Left hindlimb (tissue), 1 donor: ENCODE results near the gene IL20.

Experiments used
- DNase-seq: peaks from one replicate; pipeline ENCODE4 v3.0.0-alpha.2; 2018

Gene IL20

DNA sequence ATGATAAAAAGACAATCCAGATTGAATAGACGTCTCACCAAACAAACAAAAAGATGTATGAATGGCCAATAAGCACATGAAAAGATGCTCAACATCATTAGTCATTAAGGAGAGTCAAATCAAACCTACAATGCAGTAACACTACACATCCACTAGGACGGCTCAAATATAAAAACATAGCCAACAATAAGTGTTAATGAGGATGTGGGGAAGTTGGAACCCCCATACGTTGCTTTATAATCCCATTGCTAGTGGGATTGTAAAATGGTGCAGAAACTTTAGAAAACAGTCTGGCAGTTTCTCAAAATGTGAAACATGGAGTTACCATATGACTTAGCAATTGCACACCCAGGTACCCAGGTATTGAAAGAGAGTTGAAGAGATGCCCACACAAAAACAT is 17.1 kb downstream of the IL20 start:
- DNase-seq = no peak

DNA sequence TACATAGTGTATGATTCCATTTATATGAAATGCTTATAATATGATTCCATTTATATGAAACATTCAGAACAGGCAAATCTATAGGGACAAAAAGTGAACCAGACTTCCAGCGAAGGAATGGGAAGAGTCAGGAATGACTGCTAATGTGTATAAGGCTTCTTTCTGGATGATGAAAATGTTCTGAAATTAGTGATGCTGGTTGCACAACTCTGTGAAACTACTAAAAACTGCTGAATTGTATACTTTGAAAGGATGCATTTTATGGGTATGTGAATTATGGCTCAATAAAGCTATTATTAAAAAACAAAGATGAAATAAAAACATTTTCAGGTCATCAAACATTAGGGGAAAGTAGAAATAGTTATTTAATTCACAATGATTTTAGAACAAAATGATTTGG is 17.7 kb downstream of the IL20 start:
- DNase-seq = no peak

DNA sequence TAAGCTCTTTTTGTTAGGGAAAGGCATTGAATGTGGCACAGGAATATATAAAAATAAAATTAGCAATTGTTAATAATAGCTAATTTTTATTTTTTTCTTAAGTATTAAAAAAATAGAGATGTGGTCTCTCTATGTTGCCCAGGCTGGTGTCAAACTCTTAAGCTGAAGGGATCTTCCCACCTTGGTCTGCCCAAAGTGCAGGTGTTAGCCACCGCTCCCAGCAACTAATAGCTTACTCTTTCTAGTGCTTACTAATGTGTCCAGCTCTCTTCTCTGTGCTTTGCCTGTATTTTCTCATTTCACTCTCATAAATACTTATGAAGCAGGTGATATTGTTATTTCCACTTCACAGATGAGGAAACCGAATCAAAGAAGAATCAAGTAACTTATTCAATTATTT is 18.5 kb downstream of the IL20 start:
- no peak for DNase-seq

DNA sequence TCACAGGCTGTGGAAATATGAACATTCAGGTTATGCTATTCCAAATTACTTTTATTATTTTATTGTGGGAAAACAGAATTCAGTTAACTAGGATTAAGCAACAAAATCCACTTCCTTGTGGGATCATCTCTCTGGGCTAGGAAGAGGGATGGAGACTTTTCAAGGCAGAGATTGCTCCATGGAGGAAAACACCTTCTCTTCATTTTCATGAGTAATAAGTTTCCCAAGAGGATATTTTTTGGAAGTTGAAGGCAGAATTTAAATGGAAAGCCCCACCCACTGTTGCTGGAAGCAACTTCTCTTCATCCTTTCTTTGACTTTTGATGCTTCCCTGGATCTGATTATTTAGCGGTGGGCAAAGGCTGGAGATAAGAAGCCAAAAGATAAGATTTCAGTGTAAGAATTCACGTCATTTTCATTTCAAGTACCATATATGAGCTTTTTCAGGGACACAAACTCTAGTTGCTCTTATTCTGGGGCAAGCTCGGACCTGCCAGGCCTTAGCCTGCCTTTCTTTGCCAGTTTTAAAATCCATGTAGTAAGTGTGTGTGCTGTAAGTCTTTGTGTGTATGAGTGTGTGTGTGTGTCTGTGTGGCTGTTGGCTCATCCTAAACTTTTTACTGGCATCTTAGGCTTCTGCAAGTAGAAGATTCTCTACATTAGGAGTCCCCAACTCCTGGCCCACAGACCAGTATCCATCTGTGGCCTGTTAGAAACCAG is 20.1 kb downstream of the IL20 start:
- DNase-seq = no peak

DNA sequence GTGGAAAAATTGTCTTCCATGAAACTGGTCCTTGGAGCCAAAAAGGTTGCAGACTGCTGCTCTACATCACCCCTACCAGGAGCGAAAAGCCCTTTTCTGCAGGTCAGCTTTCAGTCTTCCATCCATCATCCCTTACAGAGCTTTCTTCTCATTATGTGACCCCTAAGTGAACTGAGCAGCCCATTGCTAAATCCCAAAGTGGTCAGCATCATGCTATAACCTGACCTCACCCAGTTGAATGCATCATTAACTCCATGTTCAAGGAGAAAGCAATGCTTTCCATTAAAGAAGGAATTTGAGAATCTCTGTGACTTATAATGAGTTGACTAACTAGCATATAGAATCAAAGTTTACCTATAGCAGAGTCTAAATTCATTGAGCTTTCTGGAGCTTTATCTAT is 21.4 kb downstream of the IL20 start:
- DNase-seq = no peak

DNA sequence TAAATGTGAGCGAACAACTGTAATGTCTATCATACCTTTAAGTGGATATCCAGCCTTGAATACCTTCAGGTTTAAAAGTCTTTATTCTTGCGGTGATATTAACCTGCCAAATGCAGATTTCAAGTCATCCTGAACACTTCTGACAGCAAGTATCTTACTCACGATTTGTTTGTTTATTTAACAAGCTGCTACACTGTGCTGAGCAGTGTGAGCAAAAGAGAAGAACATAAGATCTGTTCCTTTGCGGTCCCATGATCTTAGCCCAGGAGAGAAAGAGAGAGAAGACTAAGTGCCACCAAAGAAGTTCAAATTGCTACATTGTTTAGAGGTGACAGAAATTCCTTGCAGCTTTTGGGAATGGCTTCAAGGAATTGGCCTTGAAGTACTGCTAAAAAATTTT is 22.3 kb downstream of the IL20 start:
- no peak for DNase-seq

DNA sequence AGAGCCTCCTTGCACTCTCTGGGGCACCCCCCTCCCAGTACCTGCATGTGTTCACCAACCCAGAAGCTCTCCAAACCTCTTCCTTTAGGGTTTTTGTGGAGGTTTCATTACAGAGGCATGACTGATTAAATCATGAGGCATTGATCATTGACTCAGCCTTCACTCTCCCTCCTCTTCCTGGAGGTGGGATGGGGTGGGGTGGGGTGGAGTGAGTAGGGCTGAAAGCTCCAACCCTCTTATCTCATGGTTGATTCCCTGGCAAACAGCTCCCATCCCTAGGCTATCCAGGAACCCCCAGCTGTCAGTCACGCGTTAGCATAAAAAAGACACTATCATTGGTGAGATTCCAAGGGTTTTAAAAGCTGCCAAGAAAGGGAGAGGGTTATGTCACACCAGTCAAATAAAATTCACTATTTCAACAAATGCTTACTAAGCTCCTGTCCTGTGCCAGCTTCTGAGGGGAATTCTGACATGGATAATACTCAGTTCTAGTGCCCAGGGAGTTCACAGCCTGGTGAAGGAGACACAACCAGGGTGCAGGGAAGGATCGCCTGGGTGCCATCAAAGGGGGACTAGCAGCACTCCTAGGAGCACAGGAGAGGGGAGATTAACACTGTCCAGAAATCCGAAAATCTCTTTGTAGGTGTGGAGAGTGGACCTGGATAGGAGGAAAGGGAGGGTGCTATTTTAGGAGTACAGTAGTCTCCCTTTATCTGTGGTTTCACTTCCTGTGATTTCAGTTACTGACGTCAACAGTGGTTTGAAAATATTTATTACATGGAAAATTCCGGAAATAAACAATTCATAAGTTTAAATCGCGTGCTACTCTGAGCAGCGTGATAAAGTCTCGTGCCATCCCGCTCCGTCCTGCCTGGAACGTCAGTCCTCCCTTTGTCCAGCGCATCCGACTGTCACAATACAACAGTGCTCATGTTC is 25.0 kb downstream of the IL20 start:
- DNase-seq = no peak

DNA sequence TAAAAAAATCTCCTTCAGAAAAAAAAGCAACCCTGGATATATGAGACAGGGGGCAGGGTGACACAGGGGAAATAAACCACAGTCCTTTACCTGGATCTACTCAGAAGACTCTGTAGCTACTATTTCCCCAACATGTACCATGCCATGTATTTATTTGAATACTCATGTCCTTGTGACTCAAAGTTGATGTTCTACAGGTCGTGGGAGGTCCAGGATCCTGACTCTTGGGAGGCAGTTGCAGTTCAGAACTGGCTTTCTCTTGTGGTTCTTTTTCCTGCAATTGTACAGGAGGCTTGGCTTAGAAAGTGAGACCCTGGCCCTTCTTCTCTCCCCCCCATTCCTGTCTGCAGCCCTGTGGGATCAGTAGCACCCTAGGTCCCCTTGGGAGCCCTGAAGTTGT is 26.0 kb downstream of the IL20 start:
- DNase-seq = no peak

DNA sequence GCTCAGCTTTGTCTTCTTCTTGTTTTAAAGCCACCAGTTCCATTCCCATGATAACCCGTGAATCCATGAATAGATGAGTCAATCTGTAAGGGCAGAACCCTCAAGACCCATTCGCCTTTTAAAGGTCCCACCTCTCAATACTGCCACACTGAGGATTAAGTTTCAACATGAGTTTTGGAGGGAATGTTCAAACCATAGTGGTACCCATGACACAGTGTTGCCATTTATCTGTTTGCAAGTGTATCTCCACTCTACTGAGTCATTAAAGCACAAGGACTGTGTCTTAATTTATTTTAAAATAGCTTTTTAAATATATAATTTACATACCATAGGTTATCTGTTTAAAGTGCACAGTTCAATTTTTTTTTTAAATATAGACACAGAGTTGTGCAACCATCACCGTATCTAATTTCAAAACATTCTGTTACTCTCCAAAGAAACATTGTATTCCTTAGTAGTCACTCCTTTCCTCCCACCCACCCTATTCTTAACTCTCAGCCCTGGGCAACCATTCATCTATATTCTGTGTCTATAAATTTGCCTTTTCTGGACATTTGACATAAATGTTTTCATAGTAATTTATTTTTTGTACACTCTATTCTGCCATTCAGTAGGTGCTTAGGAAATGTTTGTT is 27.0 kb downstream of the IL20 start:
- no peak for DNase-seq

DNA sequence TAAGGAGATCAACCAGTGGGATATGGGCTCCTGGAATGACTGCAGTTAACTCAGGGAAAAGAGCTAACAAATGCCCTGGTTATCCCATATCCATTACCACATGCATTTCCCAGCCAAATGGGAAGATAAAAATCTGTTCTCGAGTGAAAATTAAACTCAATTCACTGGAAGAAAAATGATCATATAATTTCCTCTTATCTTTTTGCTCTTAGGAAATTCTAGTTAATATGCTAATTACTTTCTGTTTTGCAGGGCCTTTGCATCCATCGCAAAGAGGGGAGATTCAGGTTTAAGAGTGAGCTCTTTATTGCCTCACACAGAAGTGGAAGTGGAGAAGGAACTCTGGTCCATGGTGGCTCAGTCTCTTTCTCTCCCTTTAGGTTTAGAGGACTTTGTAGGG is 28.0 kb downstream of the IL20 start:
- no peak for DNase-seq

DNA sequence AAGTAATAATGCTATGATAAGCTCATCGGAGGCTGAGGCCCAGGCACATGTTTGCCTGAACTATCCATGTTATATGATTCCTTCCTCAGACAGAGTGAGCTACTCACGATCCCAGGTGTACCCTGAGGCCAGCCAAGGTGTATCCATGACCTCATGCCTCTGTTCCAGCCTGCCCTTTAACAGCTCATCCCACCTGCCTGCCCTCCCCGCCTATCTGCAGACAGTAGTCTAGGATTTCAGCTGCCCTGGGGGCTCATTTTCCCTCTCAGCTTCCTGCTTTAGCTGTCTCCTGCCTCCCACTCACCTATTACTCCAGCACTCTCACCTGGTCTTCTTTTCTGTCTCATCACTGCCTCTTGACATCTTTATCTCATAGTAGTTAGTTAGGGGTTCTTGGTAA is 29.9 kb downstream of the IL20 start:
- DNase-seq = no peak

DNA sequence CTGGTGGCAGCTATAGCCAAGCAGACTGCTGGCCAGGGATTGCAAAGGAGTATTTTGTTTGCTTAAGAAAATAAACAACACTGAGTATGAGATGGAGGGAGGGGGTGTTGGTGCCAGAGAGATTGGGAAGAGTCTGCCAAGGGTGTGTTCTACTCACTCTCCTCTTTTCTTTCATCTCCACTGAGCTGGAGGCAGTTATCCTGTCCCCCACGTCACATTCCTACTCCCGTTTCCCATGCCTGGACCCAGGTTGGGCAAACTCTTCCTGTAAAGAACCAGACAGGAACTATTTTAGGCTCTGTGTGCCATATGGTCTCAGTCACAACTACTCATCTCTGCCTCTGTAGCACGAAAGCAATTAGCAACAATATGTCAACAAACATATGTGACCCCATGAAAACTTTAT is 30.4 kb downstream of the IL20 start:
- no peak for DNase-seq

DNA sequence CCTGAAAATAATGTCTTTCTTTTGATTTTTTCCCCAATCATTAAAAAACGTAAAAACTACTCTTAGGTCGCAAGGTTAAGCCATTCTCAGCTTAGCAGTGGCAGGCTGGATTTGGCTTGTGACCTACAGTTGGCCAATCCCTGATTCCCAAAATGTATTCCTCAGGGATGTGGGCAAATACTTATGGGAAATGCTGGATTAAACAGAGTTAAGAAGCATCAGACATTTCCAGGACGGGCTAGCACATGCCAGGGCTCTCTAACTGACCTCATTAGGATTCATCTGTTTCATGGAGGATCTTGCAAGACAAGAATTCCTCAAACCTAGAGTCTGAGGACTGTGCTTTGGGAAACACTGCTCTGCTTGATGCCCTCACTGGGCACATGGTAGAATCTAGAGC is 30.8 kb downstream of the IL20 start:
- no peak for DNase-seq

DNA sequence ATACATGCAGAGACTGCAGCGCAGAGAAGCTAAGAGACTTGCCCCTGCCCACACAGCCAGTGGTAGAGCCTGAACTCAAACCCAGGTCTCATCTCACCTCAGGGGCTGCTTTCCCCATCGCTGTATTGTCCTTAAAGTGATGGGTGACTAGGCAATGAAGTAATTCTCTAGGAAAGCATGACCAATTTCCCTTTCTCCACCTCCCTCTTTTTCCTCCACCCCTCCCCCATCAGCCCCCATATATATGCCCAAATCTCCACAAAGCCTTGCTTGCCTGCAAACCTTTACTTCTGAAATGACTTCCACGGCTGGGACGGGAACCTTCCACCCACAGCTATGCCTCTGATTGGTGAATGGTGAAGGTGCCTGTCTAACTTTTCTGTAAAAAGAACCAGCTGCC is 31.8 kb downstream of the IL20 start, which contains the start of gene IL24:
TSS of gene IL24 (plus strand) at position 269 of the 400 bp plus-strand sequence. CDS start 390 bp downstream, outside the sequence.
- no peak for DNase-seq

DNA sequence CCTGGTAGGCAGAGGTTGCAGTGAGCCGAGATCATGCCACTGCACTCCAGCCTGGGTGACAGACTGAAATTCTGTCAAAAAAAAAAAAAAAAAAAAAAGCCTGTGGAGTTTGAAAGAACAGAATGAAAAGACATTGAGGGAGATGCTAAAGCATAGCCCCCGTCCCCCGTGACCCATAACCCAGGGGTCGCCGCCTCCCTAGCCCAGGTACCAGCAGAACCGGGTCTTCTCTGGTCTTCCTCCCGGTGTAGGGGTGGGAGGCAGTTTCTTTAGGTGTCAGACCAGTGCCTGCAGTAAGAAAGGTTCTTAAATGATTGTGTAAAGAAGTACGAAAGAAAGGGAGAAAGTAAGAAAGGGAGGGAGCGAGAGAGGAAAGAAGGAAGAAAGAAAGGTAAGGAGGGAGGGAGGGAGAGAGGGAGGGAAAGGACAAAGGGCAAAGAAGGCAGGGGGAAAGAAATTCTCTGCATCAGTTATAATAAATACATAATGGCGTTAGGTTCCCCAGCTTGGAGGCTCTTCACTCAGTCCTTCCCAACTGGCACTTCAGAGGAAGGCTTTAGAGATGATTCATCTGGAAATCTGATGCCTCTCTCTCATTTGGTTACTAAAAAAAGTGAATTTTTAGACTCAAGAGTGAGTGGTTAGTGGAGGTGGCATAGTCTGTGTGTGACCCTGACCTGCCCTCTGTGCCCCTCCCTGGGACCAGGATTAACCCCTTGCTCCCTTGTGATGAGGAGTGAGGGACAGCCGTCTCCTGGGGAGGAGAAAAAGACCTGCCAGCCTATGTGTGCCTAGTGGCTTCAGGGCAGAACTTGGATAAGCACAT is 32.9 kb downstream of the IL20 start:
- DNase-seq = no peak

DNA sequence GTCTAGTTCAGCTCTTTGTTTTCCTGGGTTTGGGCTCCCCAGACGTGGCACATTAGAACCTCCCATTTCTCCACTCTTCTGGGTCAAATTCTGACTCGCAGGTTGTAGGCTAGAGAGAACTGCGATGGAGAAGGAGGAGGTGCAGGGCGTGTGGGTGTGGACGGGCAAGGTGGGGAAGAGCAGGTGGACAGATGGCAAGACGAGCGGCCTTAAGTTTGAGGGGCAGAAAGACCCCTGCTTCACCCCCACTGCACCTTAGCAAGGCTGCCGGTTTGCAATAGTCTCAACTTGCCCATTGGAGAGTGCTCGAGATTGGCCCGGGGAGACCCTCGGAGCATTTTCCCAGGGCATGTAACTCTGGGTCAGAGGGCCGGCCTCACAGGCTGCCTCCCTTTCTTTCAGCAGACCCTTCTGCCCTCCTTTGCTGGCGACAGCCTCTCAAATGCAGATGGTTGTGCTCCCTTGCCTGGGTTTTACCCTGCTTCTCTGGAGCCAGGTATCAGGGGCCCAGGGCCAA is 33.5 kb downstream of the IL20 start:
- no peak for DNase-seq

DNA sequence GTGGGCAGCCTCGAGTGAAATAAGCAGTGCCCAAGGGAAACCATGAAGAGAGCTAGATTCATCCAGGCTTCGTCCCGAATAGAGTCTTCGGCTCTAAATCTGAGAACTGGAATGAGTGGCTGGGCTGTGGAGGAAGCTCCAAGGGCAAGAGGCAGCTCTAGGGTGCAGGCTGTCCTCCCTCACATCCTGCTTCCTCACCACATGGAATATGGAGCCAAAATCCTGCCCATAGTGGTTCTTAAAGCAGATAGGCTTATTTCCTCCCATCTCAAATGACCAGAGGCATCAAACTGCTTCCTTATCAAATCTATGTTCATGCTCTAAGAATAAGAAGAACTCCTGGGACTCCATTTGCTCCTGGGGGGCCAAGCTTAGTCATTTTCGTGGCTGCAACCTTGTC is 34.3 kb downstream of the IL20 start:
- DNase-seq = no peak

DNA sequence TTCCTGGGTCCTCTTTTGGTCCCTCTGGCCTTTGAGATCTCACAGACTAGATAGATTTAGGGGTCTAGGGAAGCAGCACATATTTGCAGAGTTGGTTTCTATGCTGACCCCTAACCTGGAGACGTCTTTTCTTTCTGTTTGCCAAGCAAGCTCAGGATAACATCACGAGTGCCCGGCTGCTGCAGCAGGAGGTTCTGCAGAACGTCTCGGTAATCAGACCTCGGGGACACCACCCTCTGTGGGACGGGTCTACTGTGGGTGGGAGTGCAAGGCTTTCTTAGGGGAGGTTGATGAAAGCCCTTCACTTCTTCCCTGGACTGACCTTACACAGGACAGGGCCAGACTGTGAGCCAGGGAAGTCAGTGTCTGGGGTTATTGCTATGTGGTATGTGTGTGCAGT is 34.7 kb downstream of the IL20 start:
- no peak for DNase-seq

DNA sequence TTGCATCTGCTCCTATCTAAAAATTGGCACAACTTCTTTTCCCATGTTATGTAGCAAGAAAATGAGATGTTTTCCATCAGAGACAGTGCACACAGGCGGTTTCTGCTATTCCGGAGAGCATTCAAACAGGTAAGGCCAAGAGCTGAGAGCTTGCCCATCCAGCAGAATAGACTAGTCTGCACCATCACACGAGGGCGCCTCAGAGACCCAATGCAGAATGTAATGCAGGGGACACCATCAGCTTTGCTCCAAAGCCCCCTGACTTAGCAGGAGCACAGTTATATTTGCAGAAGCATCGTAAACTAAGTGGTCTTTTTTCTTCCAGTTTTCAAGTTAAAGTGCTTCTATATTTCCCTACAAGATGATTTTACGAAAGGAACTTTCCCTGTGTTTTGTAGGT is 36.5 kb downstream of the IL20 start:
- no peak for DNase-seq

DNA sequence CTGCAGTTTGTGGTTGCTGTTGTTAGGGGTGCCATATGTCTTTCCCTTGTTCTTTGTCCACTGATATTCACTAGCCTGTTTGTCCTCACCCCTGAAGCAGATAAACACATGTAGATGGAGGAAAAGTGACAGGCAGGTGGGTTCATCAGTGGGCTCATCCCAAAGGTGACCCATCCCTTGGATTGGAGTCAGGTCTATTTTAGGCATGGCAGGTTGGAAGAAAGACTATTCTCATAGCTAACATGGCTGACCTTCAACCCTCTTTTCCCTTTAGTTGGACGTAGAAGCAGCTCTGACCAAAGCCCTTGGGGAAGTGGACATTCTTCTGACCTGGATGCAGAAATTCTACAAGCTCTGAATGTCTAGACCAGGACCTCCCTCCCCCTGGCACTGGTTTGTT is 37.3 kb downstream of the IL20 start:
- DNase-seq = no peak

DNA sequence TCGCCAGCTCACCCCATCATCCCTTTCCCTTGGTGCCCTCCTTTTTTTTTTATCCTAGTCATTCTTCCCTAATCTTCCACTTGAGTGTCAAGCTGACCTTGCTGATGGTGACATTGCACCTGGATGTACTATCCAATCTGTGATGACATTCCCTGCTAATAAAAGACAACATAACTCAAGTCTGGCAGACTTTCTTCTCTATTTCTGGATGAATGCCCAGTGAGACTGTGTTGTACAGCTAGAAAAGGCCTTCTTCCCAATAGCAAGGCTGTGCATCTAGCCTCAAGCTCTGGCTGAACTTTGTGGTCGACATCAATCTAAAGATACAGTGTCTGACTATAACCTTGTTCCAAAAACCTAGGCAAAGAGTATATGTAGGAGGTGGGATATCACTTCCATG is 38.3 kb downstream of the IL20 start:
- DNase-seq = no peak

DNA sequence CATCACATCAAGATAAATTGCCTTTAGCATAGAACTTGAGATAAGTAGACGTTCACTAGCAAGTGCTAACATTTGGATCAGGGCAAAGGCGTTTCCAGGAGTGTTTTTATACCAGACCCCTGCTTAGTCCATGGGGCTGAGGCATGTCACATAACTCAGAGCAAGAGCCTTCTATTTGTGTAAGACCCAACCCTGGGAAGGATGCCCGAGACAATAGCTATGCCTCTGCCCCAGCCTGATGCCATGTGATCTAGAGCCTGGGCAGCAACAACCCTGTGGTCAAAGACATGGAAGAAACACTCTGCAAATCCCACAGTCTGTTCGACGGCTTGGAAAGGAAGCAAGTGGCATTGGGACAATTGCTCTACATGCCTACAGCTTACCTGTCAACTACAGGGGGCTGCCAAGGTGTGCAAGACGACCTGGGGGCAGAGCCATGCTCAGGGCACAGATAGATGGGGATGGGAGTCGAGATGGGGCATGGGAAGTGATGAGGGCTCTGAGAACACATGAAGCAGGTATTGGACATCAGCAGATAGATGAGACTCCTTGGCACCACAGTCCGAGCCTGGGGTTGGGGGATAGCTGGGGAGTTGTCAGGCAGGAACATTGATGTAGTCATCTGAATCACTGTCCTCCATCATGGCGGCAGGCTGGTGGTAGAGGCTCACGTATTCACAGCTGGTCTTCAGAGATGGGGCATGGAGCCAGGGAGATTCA is 39.2 kb downstream of the IL20 start:
- DNase-seq = no peak
